NCI-H2196 treated with DMSO at 0.1 percent for 48 hours (cell line): Measurements from ENCODE around the gene LRMDA.

Source experiments
- DNase-seq: peaks from one replicate; lab custom pipeline; 2025; ENCODE audit not compliant: unreplicated experiment; lab: John Stamatoyannopoulos, UW

The LRMDA gene

DNA sequence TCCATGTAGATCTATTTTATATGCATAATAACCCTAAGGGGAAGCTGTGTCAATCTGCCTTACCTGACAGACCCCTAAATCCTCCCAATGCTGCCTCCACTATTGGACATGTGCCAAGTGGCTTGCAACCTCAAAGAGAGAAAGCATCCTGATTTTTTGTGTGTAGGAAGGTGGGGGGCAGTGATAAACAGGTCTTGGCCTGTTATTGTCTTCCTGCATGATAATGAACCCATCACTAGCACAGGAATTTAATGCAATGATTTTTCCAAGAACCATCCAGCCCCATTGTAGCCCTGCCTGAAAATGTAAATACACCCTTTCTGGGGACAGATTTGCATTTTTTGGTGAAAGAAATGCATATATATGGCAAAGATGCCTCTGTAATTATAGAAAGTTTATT, 850.2 kb downstream of the LRMDA start:
- no peak for DNase-seq

- no peak for DNase-seq
These were observed 850.9 kb downstream of the LRMDA start for GRCh38 chr10:76282061-76283025.

DNA sequence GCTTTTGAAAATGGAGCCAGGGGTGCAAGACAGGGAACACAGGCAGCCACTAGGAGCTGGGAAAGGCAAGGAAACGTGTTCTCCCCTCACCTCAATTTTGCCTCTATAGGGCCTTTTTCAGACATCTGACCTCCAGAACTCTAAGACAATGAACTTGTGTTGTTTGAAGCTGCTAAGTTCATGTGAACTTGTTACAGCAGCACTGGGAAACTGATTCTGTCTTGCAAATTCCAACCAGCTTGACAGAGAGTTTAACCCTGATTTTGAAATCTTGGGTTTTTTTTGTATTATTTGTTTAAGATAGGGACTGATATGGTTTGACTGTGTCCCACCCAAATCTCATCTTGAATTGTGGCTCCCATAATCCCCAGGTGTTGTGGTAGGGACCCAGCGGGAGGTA, 852.9 kb downstream of the LRMDA start:
- DNase-seq = no peak

DNA sequence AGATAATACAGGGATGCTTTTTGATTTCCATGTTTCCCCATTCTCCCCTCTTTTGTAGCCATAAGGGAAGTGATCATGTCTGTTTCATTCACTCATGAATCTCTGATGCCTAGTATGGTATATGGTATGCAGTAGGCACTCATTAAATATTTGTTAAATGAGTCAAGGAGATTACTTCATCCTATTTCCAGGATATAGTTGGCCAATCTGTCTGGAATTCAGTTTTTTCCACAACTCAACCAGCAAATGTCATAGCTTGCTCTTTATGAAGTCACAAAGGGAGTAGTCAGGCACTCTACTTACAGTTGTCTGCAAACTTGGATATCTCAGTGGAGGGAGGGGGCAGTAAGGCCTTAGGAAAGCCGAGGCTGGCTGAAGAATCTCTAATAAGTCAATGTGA, 853.6 kb downstream of the LRMDA start:
- DNase-seq = no peak

DNA sequence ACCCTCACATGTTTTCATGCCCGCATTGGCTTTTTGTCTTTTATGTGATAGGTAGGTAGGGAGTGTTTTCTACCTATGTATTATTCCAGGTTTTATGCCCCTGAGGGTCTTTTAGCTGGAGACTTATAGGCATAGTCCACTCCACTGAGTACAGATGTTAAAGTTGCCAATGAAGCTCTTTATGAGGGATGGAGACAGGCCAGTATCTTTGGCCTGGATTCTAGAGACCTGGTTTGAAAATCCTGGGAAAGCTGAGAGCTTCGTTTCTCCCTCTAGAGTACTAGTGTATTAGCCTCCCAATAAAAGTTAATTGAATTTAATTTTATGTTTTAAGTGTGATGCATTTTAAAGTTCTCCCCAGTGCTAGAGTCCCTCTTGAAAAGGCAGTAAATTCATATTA, 854.1 kb downstream of the LRMDA start:
- DNase-seq = no peak

DNA sequence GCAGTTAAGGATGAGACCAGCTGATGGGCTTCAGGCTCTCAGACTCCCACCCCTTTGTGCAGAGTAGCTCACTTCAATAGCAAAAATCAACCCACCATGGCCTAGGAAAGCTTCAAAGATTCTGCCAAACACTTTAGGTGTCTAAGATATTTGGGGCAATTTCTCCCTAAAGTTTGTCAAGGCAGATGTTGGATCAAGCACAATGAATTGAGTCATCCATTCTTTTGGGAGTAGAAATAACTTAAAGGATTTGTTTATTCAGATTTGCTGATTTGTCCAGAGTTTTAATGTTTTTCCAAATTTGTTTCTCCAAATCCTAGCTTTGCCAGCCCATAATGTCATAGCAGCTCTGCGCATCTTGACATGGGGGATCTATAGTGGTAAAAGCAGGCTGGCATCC, 855.1 kb downstream of the LRMDA start:
- no peak for DNase-seq

DNA sequence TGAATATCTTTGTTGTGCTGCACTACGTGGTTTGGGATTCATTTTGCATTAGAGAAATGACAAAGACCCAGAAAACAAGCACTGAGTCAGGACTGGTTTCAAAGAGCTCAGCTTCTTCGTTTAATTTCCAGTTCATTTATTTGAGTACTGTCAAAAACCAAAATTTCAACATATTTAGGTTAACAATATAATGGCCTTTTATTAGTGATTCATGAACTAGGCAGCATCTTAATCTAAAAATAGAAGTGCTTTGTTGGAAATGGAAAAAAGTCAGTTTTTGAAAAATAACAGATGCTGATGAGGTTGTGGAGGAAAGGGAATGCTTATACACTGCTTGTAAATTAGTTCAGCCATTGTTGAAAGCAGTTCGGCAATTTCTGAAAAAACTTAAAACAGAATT, 856.4 kb downstream of the LRMDA start:
- DNase-seq = no peak

DNA sequence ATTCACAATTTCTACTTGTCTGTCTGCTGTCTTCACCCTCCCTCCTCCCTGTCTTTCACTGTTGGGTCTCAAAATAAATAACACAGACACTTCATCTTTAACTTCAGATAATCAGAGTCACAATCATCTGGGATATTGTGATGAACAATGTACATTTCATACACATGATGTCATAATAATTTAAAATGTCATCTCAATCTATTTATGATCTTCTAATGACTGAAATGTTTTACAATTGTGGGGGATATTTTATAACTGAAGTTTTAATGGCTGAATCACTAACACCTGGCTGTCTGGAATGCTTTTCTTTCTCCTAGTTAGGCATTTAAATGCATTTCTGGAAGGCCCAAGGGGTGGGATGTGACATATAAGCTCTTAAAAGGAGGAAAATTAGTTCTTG, 859.8 kb downstream of the LRMDA start:
- no peak for DNase-seq

DNA sequence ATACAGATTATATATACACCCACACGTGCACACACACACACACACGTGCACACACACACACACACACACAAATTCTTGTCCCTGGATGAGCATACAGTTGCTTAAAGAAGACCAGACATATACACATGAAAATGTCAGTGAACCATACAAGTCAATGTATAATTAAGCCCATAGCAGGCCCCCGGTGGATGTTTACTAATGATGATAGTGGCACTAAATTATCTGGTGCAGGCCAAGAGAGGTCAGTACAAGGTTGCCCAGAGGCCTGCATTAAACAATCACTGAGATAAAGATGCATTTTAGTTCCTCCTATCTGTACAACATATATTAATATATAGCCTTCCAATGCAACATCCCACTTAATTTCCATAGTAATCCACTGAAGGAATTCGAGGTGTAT, 860.5 kb downstream of the LRMDA start:
- no peak for DNase-seq

GRCh38 chr10:76296957-76297356, 865.5 kb downstream of the LRMDA start:
- no peak for DNase-seq

DNA sequence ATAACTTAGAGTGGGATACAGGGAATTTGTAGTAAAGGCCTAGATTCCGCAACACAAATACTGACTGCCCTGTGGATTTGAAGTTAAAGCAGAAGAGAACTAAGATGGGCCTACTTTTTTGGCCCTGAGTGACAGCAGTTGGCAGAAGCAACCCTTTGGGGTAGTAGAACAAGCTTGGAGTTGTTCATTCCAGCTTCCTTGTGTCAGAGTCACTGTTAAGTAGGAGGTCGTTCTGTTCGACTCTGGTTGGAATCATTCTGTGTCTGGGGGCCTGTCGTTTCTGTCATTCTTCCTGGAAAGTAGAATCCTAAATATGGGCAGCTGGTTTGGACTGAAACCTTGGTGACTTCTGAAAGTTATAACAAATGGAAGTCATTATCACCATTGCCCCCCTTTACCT, 865.9 kb downstream of the LRMDA start:
- DNase-seq = no peak

DNA sequence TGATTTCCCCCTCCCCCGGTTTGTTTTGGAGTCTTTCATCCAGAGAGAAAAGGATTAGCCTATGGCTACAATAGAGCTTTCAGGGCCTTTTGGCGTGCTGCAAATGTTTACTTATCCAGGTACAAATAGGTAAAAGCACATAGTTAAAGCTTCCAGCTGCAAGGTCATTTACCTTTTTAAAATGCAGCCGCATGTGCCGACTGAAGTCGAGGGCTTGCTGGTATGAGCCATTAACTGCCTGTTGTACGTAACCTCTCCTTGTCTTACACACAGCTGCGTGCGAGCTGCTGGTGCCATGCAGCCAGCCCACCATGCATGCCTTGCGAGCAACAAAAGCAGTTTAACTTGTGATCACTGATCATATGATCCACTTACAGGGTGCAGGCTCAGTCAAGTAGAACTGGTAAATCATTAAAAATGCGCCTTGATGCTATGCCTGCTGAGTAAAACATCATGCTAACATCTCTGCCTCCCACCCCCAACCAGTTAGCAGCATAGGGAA, 866.4 kb downstream of the LRMDA start:
- DNase-seq = no peak

- DNase-seq = no peak
These were observed 866.9 kb downstream of the LRMDA start for GRCh38 chr10:76298329-76298728.

DNA sequence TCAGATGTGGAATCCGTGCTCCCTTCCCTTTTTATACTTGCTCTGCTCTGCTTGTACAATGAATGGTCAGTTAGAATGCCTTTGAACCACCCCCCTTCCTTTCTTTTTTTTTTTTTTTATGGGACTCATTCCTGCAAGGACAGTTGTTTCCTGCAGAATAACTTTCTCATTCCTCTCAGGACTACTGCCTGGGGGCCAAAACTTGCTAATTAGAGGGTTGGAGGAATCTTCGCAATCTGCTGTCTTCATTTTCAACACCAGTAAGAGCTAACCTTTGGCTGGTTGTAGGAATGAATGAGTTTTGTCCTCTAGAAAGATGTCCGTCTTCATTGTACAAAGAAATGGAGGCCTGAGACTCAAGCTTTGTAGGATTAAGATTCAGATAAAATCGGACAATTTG, 868.1 kb downstream of the LRMDA start:
- DNase-seq = no peak

DNA sequence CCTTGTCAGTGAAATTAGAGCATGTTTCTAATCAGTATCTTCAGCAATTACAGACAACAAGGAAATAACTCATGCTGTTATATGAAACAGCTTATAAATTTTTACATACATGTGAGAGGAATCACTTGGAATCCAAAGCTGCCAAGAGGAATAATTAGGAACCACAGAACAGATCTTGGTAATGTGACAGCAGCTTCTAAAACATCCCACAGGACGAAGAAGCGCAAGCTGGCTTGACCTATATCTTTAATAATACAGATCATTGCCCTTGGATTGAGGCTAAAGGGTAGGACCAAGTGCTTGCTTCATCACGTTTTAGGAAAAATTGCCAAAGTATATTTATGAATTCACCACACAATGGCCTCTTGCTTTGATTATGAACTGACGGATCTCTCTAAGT, 869.8 kb downstream of the LRMDA start:
- DNase-seq = no peak

DNA sequence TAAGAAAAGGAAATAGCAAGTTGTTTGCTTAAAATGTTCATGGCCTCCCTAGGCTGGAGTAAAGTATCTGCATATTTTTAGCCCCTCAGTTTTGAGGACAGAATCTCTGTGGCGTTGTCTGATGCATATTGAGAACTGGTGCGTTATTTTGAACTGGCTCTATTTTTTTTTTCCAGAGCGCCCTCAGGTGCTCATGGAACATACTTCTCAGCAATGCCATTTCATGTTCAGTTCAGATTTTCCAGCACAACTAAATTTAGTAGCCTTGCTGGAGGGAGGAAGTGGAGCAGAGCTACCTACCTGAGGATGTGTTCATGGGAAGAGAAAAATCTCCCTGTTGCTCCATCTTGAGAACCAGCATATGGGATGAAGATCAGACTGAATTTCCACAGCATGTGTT, 870.5 kb downstream of the LRMDA start:
- no peak for DNase-seq

- DNase-seq = no peak
These were observed 871.1 kb downstream of the LRMDA start for GRCh38 chr10:76302481-76302880.

DNA sequence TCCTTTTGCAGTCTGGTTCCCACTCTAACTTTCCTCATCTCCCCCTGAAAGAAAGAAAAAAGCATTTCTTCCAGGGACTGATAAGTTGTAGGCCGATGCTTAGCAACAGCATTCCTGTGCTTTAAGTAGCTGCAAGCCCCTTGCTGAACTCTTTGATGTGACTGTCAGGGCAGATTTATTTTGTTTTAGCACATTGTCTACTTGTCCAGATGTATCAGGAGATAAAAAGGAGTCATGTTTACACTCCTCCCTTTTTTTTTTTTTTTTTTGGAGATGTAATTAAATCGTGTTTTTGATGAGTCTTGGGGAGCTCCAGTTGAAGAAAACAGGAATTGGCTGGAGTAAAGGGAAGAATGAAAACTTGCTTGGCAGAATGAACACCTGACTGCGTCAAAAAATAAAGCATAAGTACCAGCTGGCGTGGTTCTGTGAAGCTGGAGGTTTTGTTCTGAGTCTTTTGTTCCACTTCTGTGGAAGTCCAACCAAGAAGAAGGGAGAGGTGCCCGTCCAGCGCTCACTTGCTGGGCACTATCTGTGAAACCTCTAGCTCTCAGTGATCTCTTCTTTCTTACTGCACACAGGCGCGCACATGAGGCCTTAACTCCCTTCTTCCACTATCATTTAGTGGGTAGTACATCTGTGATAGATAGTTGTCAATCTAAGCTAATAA, 871.7 kb downstream of the LRMDA start:
- no peak for DNase-seq

DNA sequence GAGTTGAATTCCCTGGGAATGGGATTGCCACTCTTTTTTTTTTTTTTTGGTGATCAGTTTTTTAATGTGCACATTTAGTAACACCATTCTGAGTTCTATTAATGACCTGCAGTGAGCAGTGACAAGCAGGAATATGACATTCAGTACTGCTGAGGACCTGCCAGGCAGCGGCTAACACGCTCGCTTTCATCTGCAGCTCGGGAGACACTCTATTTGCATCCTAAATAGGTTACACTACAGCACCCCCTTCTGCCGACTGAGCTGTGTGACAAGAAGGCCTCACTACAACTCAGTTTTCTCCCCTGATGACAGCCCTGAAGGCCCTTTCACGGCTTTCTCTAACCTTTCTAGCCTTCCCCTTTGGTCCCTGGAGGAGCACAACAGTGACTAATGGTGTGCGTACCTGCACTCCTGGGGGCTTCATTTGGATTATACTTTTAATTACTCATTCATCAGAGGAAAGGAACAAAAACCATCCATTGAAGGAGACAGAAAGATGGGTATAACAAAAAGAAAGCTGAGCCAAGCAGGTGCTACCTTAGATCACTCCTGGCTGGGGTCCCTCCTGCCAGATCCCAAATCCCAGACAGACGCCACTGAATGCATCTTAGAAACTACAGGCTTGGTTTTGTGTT, 872.4 kb downstream of the LRMDA start:
- peak; percentile 13 for DNase-seq

GRCh38 chr10:76305930-76306615, 874.6 kb downstream of the LRMDA start:
- no peak for DNase-seq

DNA sequence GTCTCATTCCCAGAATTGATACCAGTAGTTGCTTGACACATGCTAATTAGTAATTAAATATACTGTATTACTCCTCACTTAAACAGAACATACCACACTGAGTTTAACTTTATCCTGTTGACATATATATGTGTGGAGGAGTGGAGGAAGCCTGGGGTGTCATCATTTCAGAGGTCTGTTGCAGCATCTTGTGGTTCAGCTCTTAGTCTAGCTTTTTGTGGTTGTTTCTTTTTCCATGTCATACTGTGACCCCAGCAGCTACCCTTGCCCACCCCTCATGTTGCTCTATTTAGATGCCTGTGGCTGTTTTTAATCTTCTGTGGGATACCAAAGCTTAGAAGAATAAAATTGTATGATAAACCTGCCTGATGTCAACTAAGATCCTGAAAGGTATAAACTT, 875.4 kb downstream of the LRMDA start:
- no peak for DNase-seq
